ENCODE results near the gene MAP2K3.

MAP2K3 gene

DNA sequence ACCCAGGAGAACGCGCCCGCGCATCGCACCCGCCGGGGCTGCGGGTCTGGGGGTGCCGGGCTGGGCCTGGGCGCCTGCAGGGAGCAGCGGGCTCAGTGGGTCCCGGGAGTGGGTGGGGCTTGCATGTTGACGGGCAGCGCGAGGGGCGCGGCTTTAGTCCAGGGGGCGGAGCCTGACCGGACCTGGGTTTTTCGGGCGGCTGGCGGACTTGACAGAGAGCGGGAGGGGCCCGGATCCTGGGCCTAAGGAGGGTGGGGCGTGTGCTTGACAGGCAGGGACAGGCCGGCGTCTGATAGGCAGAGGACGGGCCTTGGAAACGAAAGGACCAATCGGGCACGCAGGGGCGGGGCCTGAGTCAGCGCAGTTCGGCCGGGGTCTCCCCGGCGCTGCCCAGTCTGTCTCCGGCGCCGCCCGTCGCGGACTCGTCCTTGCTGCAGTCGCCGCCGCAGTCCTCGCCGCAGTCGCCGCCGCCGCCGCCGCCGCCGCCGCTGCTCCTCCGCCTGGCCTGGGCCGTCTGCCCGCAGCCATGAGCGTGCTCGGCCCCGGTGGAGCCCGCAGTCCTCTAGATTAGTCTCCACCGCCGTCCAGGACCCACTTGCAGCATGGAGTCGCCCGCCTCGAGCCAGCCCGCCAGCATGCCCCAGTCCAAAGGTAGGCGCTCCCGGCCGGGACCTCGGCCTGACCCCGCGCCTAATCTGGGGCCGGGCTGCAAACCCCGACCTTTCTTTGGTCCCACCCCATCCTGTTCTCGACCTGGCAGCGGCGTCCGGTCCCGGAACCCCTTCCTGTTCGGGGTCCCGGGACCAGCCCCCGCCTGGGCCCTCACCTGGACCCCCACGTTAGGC lies at the start of gene MAP2K3:
MAP2K3 (plus strand) TSS at position 393 of the 845 bp plus-strand sequence; CDS start at position 603, 210 bp downstream.
- DNase-seq, result peak; percentile 98

DNA sequence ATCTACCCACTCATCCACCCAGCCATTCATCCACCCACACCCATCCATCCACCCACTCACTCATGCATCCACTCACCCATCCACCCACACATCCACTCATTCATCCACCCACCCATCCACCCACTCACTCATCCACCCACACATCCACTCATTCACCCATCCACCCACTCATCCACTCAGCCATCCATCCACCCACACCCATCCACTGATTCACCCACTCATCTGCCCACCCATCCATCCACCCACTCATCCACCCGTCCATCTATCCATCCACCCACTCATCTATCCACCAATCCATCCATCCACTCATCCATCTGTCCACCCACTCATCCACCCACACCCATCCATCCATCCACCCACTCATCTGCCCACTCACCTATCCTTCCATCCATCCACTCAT lies 48.6 kb upstream of the MAP2K3 start:
- DNase-seq, result no peak

GRCh38 chr17:21239680-21240368 lies 44.7 kb upstream of the MAP2K3 start:
- peak; percentile 8 for DNase-seq

DNA sequence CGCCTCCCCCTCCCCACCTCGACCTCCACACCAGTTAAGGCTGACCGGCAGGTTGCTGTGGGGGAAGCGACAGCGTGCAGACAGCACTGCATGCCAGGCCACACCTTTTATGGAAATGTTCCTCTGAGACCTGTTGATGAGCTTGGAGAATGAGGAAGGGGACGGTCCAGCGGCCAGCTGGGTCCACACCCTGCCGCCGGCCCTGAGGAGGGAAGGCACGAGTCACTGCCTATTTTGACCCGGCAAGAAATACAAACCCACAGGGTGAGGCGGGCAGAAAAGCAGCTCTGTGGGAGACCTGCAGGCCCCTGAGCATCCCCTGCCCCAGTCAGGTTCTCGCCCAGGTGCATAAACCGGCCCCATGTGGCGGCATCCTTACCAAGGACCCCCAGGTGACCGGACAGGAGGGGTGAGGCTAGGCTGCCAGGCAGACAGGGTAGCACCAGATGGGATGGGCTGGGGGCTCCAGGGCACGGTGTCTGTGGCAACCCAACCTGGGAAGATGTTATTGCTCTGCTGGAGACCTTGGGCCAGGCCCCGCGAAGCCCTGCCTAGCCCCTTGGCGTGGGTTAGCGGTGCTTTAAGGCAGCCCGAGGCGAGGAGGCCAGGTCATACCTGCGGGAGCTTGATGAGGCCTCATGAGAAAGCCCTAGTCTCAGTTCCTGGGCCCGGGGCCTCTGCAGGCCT lies 44.0 kb upstream of the MAP2K3 start:
- DNase-seq, result no peak

DNA sequence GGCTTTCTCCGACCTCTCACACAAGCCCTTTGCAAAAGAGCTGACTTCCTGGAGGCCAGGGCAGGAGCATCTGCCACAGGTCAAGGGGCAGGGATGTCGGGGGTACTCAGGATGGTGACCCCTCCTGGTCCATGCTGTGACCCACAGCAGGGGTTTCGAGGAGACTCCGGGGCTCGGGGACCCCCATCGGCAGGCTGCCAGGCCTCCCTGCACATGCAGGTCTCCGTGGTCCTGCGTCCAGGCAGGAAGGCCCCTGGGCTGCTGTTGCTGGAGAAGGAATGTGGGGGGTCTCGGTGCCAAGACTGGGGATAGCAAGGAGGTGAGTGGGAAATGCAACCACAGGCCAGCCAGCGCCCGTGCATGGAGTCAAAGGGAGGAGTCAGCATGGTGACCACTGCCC lies 42.9 kb upstream of the MAP2K3 start:
- DNase-seq, result no peak

- DNase-seq, result no peak
Measured at GRCh38 chr17:21242026-21242697, 42.3 kb upstream of the MAP2K3 start.

GRCh38 chr17:21242780-21243515 lies 41.6 kb upstream of the MAP2K3 start:
- DNase-seq, result no peak

DNA sequence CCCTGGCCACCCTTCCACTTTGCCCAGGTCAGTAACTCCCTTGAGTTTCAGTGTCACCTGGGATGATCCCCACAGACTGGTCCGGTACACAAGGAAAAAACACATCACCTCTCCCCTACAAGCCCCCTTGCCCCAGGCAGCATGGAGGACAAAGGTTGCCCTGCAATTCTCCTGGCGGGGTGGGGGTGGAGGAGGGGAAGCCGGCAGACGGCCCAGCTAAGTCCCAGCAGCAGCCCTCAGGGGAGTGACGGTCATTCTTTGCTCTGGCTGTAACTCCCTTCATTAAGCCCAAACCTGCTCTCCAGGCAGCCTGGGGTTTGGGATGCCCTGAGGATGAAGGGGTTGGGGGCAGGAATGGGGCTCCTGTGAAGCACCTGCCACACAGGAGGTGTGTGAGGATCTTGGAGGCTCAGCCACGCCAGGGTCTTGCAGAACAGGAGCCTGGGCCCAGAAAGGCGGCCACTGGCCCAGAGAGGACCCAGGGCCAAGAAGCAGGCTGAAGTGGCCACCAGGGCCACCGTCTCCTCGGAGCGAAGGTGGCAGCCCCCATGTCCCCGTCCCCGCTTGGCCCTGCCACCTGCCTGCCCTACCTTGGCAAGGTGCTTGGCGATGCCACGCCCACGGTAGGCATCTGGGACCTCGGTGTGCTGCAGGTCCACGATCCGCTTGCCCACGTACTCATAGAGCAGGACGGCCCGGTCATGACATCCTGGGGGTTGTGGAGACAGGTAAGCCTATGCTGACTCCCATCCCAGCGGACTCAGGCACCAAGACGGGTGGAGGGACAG lies 40.8 kb upstream of the MAP2K3 start:
- no peak for DNase-seq

DNA sequence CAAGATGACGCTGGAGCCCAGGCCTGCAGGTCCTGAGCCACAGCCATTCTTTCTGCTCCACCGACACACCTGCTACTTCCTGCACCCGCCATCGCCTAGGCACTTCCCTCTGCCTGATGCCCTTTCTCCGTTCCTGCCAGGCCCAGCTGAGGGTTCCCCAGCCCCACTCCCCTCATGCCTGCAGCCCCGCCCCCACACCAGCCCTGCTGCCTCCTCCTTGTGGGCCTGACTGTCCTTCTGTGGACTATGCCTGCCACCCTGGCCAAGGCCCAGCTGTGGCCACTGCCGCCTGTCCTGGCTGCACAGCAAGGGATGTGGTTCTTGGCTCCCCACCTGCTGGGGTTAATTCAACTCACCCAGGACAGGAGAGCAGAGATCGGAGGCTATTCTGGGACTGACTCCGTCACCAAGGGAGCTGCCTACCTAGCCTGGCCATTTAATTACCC lies 38.8 kb upstream of the MAP2K3 start:
- no peak for DNase-seq

- DNase-seq, result no peak
Measured at GRCh38 chr17:21246698-21247097, 37.8 kb upstream of the MAP2K3 start.

DNA sequence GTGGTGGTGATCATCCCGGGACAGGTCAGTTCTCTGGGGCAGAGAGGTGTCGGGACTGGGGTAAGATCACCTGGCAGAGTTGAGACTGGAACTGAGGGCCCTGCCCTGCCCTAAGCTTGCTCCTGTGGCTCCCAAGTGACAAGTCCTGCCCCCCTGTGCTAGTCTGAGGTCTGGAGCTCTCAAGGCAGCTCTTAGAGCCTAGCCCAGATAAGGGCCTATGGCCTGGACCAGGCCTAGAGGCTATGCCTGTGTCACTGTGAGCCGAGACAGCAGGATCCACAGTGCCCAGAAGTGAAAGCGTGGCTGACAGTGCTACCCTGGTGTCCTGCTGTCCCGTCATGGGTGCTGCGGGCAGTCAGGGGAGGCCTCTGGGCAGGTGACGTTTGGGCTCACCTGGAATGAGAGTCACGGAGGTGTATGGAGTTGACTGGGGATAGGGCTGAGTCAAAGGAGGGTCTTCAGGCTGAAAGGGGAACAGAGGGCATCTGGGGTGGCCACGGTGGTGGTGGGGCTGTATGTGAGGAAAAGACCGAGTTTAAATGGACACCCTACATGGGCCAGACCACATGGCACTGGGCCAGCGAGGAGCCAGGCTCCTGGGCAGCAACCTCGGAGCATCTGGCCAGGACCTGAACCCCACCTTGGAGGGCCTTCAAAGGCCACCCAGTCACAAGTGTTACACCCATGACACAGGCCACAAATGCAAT lies 36.8 kb upstream of the MAP2K3 start:
- DNase-seq, result no peak

GRCh38 chr17:21248500-21248899 lies 36.0 kb upstream of the MAP2K3 start:
- DNase-seq, result no peak

- DNase-seq, result no peak
Measured at GRCh38 chr17:21249086-21249795, 35.3 kb upstream of the MAP2K3 start.

GRCh38 chr17:21249920-21250703 lies 34.4 kb upstream of the MAP2K3 start:
- DNase-seq, result no peak

GRCh38 chr17:21250854-21251253 lies 33.7 kb upstream of the MAP2K3 start:
- DNase-seq, result no peak

GRCh38 chr17:21251337-21252010 lies 33.0 kb upstream of the MAP2K3 start:
- DNase-seq, result no peak

DNA sequence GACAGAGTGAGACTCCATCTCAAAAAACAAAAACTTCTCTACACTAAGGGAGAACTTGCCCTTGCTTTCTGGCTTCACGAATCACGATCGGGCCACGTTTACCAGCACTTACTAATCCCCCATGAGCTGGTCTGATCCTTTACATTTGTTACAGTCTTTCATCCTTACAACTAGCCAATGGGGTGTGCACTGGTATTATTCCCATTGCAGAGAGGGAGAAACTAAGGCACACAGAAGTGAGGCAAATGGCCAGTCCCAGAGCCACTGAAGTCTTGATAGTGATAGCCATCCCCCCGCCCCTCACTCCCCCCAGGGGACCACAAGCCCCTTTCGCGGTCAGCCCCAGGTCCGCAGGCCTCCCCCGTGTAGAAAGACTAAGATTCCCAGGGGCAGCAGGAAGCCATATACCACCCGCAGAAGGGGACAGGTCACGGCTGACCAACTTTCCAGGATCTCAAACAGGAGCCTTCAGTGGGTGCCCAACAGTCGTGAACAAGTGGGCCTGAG lies 32.2 kb upstream of the MAP2K3 start:
- no peak for DNase-seq
